Adipose tissue (tissue), 3 donors: ENCODE results near the gene B9D2. TPM values are rescaled to one million over a fixed set of nuclear protein-coding genes. Genes with fewer than 3 reads are reported as not detected.

Experiments
- H3K27ac ChIP-seq: one replicate; pipeline ENCODE4 v1.5.1; 2013; ENCODE audit warnings: low read depth, low read length
- WGBS, 3 donors: extraction: QIAGEN DNeasy Blood & Tissue Kit; methylation state at CpG; one replicate each; pipeline ENCODE4 v1.1.7; 2013; 5-methylcytosine and 5-hydroxymethylcytosine counted together
- polyA plus RNA-seq, 3 donors: library from polyadenylated mRNA; stranded (reverse); fragments of 200-250 nt; gene quantifications; one replicate each; pipeline ENCODE4 v1.2.3, GENCODE V29; 2013
- donor health status: healthy with polysubstance abuse.
- donor health status: Bipolar disorder and iron deficiency.
- donor health status: healthy.

The B9D2 gene
- polyA plus RNA-seq, 3 donors: 6.1 to 9.4 (median 6.4) TPM

GRCh38 chr19:41307090-41307875 is 56.7 kb downstream of the B9D2 start:
- no peak overlapping the region for H3K27ac ChIP-seq
- WGBS, 3 donors: 41 to 69% (median 42%) methylated on average over 8 of the region's 8 CpGs

DNA sequence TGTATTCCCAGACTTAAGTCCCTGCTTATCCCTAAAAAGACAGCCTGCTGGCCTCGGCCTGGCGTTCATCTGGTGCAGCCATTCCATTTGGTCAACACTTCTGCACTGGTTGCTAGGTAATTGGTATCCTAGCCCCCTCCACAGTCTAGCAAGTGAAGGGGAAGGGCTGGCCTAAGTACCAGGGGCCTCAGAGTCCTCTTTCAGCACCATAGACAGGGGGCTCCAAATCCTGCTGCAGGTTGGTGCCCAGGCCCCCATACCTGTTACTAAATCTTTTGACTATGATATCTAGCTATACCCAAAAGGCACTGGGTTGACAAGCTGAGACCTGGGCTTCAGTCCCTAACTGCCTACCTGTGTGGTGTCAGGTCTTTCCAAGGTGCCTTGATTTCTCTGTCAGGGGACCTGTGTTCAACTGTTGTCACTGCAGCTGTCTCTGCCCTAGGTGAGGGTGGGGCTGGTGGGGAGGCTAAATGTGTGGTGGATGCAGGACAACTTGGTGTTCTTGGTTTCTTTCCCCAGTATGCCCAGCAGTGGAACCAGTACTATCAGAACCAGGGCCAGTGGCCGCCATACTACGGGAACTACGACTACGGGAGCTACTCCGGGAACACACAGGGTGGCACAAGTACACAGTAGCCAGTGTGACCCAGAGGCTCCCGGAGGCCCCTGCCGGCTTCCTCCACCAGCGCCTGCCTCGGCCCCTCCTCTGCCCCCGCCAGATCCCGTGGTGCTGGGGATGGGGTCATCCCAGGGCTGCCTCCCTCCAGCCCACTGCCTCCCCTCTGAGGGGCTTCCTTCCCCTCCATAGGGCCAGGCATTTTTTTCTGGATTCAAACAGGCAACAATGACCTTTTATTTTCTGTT is 57.8 kb downstream of the B9D2 start:
- 68 to 71% (median 70%) methylated on average over 12 to 13 of the region's 13 CpGs for WGBS, 3 donors
- no peak overlapping the region for H3K27ac ChIP-seq

- WGBS, 3 donors: 64 to 73% (median 66%) methylated on average over 4 of the region's 4 CpGs
- H3K27ac ChIP-seq: no peak overlapping the region
These were observed 59.1 kb downstream of the B9D2 start for GRCh38 chr19:41304706-41305483.

Other genes starting within 250 kb of the B9D2 start
- not detected for gene CYP2F1, start 249.7 kb downstream of the B9D2 start, polyA plus RNA-seq
- gene CYP2S1, start 170.9 kb downstream of the B9D2 start, polyA plus RNA-seq: 1 to 10 TPM in 1 of 3 donors, under 1 TPM in 2; 0.30 to 5.1 (median 0.67) TPM
- gene AXL, start 144.9 kb downstream of the B9D2 start, polyA plus RNA-seq: 10 to 100 TPM in 2 of 3 donors, 1 to 10 TPM in 1; 2.5 to 26.0 (median 24.0) TPM
- 100 to 1,000 TPM in 1 of 3 donors, 10 to 100 TPM in 2; 47.6 to 129 (median 87.1) TPM for gene HNRNPUL1, start 99.8 kb downstream of the B9D2 start, polyA plus RNA-seq
- gene CCDC97, start 54.0 kb downstream of the B9D2 start, polyA plus RNA-seq: 10 to 100 TPM; 10.3 to 17.0 (median 15.3) TPM
- gene TGFB1, start 10.2 kb downstream of the B9D2 start, polyA plus RNA-seq: 10 to 100 TPM in 2 of 3 donors, 1 to 10 TPM in 1; 5.6 to 25.9 (median 24.0) TPM
- 10 to 100 TPM; 10.2 to 24.2 (median 12.2) TPM for gene TMEM91, start 12.4 kb upstream of the B9D2 start, polyA plus RNA-seq
- 10 to 100 TPM; 18.4 to 40.2 (median 33.1) TPM for gene EXOSC5, start 33.2 kb upstream of the B9D2 start, polyA plus RNA-seq
- 10 to 100 TPM; 42.6 to 61.2 (median 49.3) TPM for gene BCKDHA, start 33.7 kb upstream of the B9D2 start, polyA plus RNA-seq
- 1 to 10 TPM in 2 of 3 donors, under 1 TPM in 1; 0.89 to 2.0 (median 1.6) TPM for gene B3GNT8, start 63.2 kb upstream of the B9D2 start, polyA plus RNA-seq
- 10 to 100 TPM; 28.4 to 45.2 (median 35.3) TPM for gene DMAC2, start 75.8 kb upstream of the B9D2 start, polyA plus RNA-seq
- gene ERICH4, start 79.0 kb upstream of the B9D2 start, polyA plus RNA-seq: not detected
- gene CEACAM21, start 212.0 kb upstream of the B9D2 start, polyA plus RNA-seq: 1 to 10 TPM in 1 of 3 donors, under 1 TPM in 2; 0.67 to 2.1 (median 0.95) TPM